ENCODE results near the gene VWA8. TPM values are rescaled to one million over a fixed set of nuclear protein-coding genes. Genes with fewer than 3 reads are reported as not detected.
"Not testable (repeated sequence)": the region's sequence is repeated elsewhere in the genome, so short reads cannot be mapped to it uniquely, and the experiment has no call there.

Gene VWA8
- total RNA-seq, 1 donor from 2014 or later = 21.4 TPM

DNA sequence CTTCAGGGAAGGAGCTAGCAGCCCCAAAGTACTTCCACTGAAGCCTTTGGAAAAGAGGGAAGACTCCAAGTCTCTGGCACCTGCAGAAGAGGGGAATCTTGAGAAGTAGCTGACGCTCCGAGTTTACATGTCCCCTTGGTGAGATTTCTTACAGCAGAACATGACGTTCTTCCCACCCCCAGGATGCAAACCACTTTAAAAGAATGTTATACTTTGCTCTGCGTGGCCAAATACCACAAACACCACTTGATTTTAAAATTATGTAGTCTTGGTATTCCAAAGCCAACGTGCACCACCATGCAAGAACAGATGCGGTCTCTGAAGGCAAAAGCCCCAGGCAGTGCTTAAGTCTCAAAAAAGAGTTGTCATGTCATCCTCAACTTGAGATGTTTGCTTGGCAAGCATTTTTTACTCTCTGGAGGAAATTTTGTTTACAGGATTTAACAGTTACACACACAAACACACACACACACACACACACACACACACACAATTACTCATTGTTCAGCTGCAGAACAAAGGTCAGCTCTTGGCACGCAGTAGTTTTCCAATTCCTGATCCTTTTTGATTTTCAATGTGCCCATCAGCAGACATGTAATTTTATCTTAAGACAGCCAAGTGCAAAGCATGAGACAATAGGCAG lies 397.4 kb downstream of the VWA8 start:
- intact Hi-C loops (cut with DNase I) = no loop called here
- DNase-seq (ENCODE audit: low spot score) (no peak), ATAC-seq (no peak)

GRCh38 chr13:41562541-41563178 lies 398.2 kb downstream of the VWA8 start:
- no peak for DNase-seq (ENCODE audit: low spot score)
- ATAC-seq = no peak
- intact Hi-C loops (cut with DNase I) = no loop called here

GRCh38 chr13:41562083-41562482 lies 398.8 kb downstream of the VWA8 start:
- intact Hi-C loops (cut with DNase I) = no loop called here
- peak; percentile 85 for DNase-seq (ENCODE audit: low spot score)
- peak; percentile 90 for ATAC-seq

GRCh38 chr13:41561170-41561569 lies 399.7 kb downstream of the VWA8 start:
- no peak for DNase-seq (ENCODE audit: low spot score)
- intact Hi-C loops (cut with DNase I) = no loop called here
- no peak for ATAC-seq

GRCh38 chr13:41558781-41559560 lies 401.9 kb downstream of the VWA8 start:
- intact Hi-C loops (cut with DNase I) = no loop called here
- ATAC-seq (peak; percentile 57), DNase-seq (ENCODE audit: low spot score) (no peak)

DNA sequence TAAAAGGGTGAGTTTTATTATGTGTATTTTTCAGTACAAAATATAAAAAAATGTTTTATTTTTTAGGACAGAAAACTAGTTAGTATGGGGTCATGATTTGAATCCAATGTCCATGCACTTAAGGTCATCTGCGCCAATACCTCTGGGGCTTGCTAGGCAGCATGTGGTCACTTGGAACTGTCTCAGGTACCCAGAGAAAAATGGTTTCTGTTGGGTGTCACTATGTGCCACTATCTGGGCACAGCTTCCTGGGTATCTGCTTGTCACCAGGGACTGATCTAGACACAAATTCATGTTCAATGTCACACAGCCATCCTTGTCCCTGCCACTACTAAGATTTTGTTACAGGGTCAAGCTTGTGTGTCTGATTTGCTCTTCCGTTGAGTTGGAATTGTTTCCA lies 403.2 kb downstream of the VWA8 start:
- intact Hi-C loops (cut with DNase I) = no loop called here
- ATAC-seq (no peak), DNase-seq (ENCODE audit: low spot score) (no peak)

- ATAC-seq (no peak), DNase-seq (ENCODE audit: low spot score) (no peak)
- intact Hi-C loops (cut with DNase I) = no loop called here
These were observed 406.1 kb downstream of the VWA8 start for GRCh38 chr13:41554626-41555386.

DNA sequence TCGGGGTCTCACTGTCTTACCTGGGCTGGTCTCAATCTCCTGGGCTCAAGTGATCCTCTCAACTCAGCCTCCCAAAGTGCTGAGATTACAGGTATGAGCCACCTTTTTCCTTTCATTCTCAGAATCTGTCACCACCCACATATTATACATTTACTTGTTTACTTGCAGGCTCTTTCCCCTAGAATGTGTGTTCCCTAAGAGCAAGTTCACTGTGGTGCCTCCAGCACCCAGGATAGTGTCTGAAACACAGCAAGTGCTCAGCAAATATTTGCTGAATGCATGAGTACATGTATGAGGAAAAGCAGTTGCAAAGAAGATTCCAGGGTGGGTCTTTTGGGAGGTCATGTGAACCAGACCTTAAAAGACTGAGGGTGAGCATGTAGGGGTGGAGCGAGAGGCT lies 406.7 kb downstream of the VWA8 start:
- intact Hi-C loops (cut with DNase I) = no loop called here
- no peak for ATAC-seq
- DNase-seq (ENCODE audit: low spot score) = no peak

DNA sequence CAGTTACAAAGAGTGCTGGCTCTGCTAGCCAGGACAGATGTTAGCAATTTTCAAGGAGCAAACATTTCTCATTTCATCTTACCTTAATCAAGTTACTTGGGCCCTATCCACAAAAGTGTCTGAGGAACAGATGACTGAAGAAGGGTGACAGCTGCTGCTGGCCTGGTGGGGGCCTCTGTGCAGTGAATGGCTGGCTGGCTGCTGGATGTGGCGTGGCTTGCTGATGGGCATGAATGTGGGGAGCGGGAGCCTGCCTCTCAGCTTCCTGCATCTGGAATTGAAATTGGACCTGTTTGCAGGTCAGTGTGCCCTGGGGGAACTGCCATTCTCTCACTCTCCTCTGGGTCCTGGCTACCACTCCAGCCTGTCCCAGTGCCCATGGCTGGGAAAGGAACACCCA lies 408.9 kb downstream of the VWA8 start:
- ATAC-seq (no peak), DNase-seq (ENCODE audit: low spot score) (no peak)
- intact Hi-C loops (cut with DNase I) = no loop called here

GRCh38 chr13:41550276-41550675 lies 410.6 kb downstream of the VWA8 start:
- intact Hi-C loops (cut with DNase I) = no loop called here
- ATAC-seq (no peak), DNase-seq (ENCODE audit: low spot score) (no peak)

DNA sequence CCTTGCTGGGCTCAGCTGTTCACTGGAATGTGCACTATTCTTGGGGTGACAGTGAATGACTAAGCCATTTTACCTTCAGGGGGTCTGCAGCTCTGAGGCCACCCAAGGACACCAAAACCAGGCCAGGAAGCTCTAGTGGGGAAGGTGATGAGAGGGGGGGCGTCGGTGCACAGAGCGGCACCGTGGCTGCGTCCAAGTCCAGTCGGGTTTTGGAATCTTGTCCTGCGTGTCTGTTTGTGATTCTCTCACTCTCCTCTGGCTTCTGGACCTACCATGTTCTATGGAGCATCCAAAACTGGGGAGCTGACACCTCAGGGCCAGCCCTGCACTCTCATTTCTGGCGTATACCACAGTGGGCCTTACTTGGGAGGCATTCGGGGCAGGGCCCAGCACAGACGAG lies 411.4 kb downstream of the VWA8 start:
- ATAC-seq = no peak
- no peak for DNase-seq (ENCODE audit: low spot score)
- intact Hi-C loops (cut with DNase I) = no loop called here

DNA sequence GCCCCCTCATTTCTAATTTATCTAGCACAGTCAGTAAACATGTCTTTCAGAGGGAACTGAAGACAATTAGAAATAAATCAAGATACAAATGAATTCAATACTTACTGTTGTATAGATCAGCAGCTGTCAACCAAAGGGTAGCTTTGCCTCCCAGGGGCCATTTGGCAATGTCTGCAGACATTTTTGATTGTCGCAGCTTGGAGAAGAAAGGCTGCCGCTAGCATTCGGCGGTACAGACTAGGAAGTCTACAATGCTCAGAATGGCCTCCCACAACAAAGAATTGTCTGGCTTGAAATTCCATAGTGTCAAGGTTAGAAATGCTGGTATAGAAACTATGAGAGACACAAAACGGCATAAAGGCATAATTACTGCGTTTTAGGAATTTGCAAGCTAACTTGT lies 412.0 kb downstream of the VWA8 start:
- ATAC-seq (no peak), DNase-seq (ENCODE audit: low spot score) (no peak)
- intact Hi-C loops (cut with DNase I) = no loop called here

DNA sequence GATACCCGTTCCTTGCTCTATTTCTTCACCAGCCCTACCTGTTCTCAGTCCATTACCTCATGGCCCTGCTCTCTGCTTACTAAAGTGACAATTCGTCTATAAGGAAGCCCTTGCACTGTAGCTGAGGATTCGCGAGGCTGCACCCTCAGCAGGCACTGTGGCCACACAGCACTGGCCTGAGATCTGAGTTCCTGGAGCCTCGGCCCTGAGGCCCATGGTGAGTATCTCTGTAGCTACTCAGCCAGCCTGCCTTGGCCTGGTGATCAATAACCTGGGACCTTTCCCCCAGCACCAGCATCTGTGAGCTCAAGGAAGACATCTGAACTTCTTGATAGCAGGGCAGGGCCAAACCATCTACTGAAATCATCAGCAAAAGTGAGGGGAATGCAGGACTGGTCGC lies 412.9 kb downstream of the VWA8 start:
- intact Hi-C loops (cut with DNase I) = no loop called here
- no peak for ATAC-seq
- no peak for DNase-seq (ENCODE audit: low spot score)

DNA sequence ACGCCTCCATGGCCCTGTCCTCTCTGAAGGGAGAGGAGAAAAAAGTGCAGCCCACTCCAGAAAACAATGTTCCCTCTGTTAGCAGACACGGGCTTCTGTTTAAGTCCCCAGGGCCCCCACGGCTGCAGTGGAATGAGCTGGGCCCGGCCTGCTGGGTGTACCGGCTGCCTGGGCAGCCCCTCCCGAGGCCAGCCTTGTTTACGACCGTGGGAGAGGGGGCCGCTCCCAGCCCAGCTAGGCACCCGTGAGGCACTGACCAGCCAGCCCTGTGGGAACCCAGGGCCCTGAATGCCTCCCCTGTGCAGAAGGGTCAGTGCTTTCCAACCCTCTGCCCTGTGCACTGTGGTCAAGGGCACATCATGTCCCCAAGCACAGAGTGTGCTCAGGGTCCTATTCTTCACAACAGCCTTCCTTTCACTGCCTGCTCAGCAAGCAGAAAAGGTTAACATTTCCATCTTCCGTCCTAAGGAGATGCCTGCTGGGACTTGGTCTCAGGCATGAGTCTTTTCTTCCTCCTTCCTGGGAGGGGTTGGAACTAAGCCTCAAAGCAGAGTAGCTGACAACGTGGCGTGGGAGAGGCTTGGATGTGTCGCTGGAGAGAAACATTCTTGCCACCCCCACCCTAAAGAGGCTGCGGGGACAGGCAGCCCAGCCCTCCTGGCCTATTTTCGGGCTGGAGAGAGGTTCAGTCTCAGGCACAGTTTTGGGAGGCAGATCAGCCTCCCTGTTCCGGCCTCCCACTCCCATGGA lies 413.5 kb downstream of the VWA8 start:
- ATAC-seq = peak; percentile 91
- intact Hi-C loops (cut with DNase I) = no loop called here
- DNase-seq (ENCODE audit: low spot score) = peak; percentile 85

GRCh38 chr13:41546372-41547190 lies 414.3 kb downstream of the VWA8 start:
- intact Hi-C loops (cut with DNase I) = no loop called here
- ATAC-seq = peak; percentile 22

GRCh38 chr13:41545432-41545707 lies 415.5 kb downstream of the VWA8 start:
- intact Hi-C loops (cut with DNase I) = no loop called here
- ATAC-seq (no peak), DNase-seq (ENCODE audit: low spot score) (no peak)

More at GRCh38 chr13:41546372-41547190, 414.3 kb downstream of the VWA8 start:
- no peak for DNase-seq (ENCODE audit: low spot score)

DNA sequence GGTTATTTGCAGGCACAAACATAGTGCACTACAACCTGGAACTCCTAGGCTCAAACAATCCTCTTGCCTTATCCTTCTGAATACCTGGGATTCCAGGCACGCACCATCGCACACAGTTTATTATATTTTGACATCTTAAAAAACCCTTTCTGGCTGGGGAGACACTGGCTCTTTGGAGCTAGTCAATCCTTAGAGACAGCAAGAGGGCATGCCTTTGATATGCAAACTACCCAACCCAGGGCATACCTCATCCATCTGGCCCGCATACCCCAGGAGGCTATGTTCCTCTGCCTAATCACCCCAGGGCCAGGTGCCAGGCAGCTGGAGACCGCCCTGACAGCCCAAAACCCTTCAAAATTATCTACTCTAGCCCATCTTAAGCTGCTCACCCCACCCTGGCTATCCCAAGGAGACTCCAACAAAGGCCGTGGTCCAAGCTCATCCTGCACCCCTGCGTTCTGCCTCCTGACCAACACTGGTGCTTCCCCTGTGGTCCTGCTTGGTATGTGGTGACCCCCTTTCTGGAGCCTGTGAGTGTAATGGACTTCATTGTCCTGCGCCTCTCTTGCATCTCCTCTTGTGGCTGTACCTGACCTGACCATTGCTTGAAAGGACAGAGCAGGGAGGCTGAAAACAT lies 417.1 kb downstream of the VWA8 start:
- ATAC-seq (no peak), DNase-seq (ENCODE audit: low spot score) (no peak)
- intact Hi-C loops (cut with DNase I) = no loop called here

DNA sequence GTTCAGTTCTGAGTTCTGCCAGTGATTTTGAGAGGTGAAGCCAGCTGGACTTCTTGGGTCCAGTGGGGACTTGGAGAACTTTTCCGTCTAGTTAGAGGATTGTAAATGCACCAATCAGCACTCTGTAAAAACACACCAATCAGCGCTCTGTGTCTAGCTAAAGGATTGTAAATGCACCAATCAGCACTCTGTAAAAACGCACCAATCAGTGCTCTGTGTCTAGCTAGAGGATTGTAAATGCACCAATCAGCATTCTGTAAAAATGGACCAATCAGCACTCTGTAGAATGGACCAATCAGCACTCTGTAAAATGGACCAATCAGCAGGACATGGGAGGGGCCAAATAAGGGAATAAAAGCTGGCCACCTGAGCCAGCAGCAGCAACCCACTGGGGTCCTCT lies 418.1 kb downstream of the VWA8 start:
- DNase-seq (ENCODE audit: low spot score); ATAC-seq; intact Hi-C loops (cut with DNase I): not testable (repeated sequence)
